Heart right ventricle (tissue), 16 donors: ENCODE measurements around the gene FAM177A1. TPM values are rescaled to one million over a fixed set of nuclear protein-coding genes. Genes with fewer than 3 reads are reported as not detected.

ENCODE experiments used
- ATAC-seq, 8 donors: fragments of 200-7000 bp; cut with Tn5 transposase; one replicate each; pipeline ENCODE4 v1.9.1; 2020; ENCODE audit warnings: mild to moderate bottlenecking in 8 of 8, moderate library complexity in 8 of 8, moderate number of reproducible peaks in 1 of 8
- DNase-seq, 2 donors: peaks; one replicate each; pipeline ENCODE4 v3.0.0-alpha.2; 2020
- H3K27ac ChIP-seq, 10 donors: fragments of 200-600 bp; sonication (generic) in 2 of 10; one replicate each; pipeline versions ENCODE4 v1.5.0 to v1.8.0; 2020 to 2022; ENCODE audit warnings: mild to moderate bottlenecking in 3 of 10
- H3K27me3 ChIP-seq, 7 donors: fragments of 200-600 bp; one replicate each; pipeline ENCODE4 v1.8.0; 2021 to 2022; ENCODE audit warnings: mild to moderate bottlenecking in 2 of 7
- H3K36me3 ChIP-seq, 9 donors: fragments of 200-600 bp; sonication (generic) in 1 of 9; one replicate each; pipeline versions ENCODE4 v1.5.0 to v1.8.0; 2020 to 2022; ENCODE audit warnings: mild to moderate bottlenecking in 2 of 9
- H3K4me1 ChIP-seq, 9 donors: fragments of 200-600 bp; sonication (generic) in 1 of 9; one replicate each; pipeline versions ENCODE4 v1.5.0 to v1.8.0; 2020 to 2022; ENCODE audit warnings: mild to moderate bottlenecking in 4 of 9
- H3K4me3 ChIP-seq, 10 donors: fragments of 200-600 bp; sonication (generic) in 2 of 10; one replicate each; pipeline versions ENCODE4 v1.5.0 to v1.8.0; 2020 to 2022; ENCODE audit warnings: mild to moderate bottlenecking in 7 of 10, moderate library complexity in 2 of 10
- H3K9me3 ChIP-seq, 11 donors: fragments of 200-600 bp in 10 of 11; sonication (generic) in 2 of 11; one replicate each; pipeline versions ENCODE4 v1.5.0 to v1.8.0; 2013 to 2022; ENCODE audit warnings: mild to moderate bottlenecking in 2 of 11, control low read depth in 1 of 11, moderate library complexity in 1 of 11
- WGBS, 2 donors: extraction: QIAGEN DNeasy Blood & Tissue Kit; methylation state at CpG; one replicate each; pipeline ENCODE4 v1.1.7; 2013; ENCODE audit warnings: inconsistent platforms in 1 of 2; 5-methylcytosine and 5-hydroxymethylcytosine counted together
- intact Hi-C, 10 donors: fragments of 100-400 bp; cut with DNase I; formaldehyde crosslinking; loops; one replicate each; pipeline versions ENCODE4 v1.11.1 to v1.14.2; 2022
- polyA plus RNA-seq, 2 donors: library from polyadenylated mRNA; stranded (reverse); fragments of 200-250 nt; gene quantifications; one replicate each; pipeline ENCODE4 v1.2.3, GENCODE V29; 2013
- total RNA-seq, 10 donors: library from RNA; stranded (reverse); fragmentation: NEBNext Ultra II Directional in 3 of 10; extraction: Animal tissue kit (Norgen Biotek cat#: 25700) in 3 of 10; gene quantifications; one replicate each; pipeline versions ENCODE4 v1.2.1 to v1.2.4, GENCODE V29; 2021 to 2023
- TF ChIP-seq, protein P1 (sequence below), 9 donors: fragments of 200-600 bp; sonication (generic) in 2 of 9; IDR thresholded peaks; one replicate each; pipeline versions ENCODE4 v1.5.0 to v1.8.0; 2021 to 2022; ENCODE audit warnings: antibody characterized with exemption in 9 of 9, mild to moderate bottlenecking in 5 of 9, moderate library complexity in 1 of 9
- donor health status: Arrhythmogenic right ventricular cardiomyopathy.
- donor health status: ischemic (EF 13 %, LVEDD 7.1; RV severe dilation, severe dysfunction).
- donor health status: healthy with polysubstance abuse.
- donor health status: DM: no; HTN: yes; CAD: no.
- donor health status: DM: no; HTN: no; CAD: no.
- donor health status: ischemic (EF 25% LVEDD 6.9; RV normal size, moderate dysfunction).
- donor health status: ischemic (EF 25% LVEDD 5.7; RV mildly dilated, moderate dysfunction).
- donor health status: healthy.
- donor health status: DM: yes; HTN: yes; CAD: no.
- donor health status: Ischemic cardiomyopathy.
- donor health status: ischemic (EF 35%, LVEDD 5.7; RV mildly dilated, moderate dysfunction).
- donor health status: nonischemic (EF 11% LVEDD 7.7; RV severe dilation, severe dysfunction).
- donor health status: DM: yes; HTN: yes; CAD: no.
- donor health status: PGD.
- donor health status: ischemic (EF 29% LVEDD 5.4; RV normal size, mild dysfunction).
- donor health status: nonischemic (EF 23%, LVEDD 6.1; RV moderate dilation, normal function).

FAM177A1 gene
- total and polyA plus RNA-seq, 12 donors: 45.9 to 122 (median 98.1) TPM

DNA sequence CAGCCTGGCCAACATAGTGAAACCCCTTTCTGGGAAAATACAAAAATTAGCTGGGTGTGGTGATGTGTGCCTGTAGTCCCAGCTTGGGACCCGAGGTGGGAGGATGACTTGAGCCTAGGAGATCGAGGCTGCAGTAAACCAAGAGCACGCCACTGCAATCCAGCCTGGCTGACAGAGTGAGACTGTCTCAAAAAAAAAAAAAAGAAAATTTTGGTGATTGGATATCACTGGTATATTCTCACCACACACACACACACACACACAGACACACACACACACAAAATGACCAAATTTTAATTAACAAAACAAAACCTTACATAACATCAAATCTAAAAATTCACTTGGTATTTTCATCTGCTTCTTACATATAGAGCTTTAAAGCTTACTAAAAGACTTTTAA is 3.4 kb upstream of the FAM177A1 start:
- ATAC-seq: no peak
- Histone ChIP-seq H3K36me3 (no peaks in the 10 kb centered on the region), H3K27ac (no peak overlapping the region), H3K27me3 (no peaks in the 10 kb centered on the region), H3K9me3 (no peaks in the 10 kb centered on the region), H3K4me3 (no peak overlapping the region), H3K4me1 (peaks cover 0 to 19% (median 16%) of the 10 kb centered on the region in 9 donors)
- 83 to 91% methylated on average over 3 of the region's 3 CpGs for WGBS, 2 donors
- intact Hi-C loops: loop anchor here in 5 of 10 donors (5.0 to 10.0 kb wide), 4 partner anchors 72 to 372 kb away; partner anchors contain the start of gene BAZ1A (in 1 of the 5)
- no peak for DNase-seq
- TF ChIP-seq, protein P1, sequence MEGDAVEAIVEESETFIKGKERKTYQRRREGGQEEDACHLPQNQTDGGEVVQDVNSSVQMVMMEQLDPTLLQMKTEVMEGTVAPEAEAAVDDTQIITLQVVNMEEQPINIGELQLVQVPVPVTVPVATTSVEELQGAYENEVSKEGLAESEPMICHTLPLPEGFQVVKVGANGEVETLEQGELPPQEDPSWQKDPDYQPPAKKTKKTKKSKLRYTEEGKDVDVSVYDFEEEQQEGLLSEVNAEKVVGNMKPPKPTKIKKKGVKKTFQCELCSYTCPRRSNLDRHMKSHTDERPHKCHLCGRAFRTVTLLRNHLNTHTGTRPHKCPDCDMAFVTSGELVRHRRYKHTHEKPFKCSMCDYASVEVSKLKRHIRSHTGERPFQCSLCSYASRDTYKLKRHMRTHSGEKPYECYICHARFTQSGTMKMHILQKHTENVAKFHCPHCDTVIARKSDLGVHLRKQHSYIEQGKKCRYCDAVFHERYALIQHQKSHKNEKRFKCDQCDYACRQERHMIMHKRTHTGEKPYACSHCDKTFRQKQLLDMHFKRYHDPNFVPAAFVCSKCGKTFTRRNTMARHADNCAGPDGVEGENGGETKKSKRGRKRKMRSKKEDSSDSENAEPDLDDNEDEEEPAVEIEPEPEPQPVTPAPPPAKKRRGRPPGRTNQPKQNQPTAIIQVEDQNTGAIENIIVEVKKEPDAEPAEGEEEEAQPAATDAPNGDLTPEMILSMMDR (IDR thresholded peaks at IDR 0.05): no peak

DNA sequence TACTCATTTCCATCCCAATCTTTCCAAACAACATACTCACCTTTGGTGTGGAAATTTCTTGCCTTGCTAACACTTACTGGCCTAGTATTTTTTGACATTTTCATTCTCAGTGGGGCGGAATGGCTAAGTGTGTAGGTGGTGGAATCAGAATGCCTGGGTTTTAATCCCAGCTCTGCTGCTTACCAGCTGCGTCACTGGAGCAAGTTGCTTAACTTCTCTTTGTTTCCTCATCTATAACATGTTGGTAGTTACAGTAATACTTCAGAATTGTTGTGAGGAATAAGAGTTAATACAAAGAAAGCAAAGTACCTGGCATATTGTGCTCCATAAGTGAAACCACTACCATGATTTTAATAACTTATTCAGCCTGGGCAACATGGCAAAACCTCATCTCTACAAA is 3.0 kb upstream of the FAM177A1 start:
- no peaks in the 10 kb centered on the region for H3K27me3 ChIP-seq
- H3K4me1 ChIP-seq: peaks cover 0 to 23% (median 20%) of the 10 kb centered on the region in 9 donors
- ATAC-seq (no peak), DNase-seq (no peak)
- no peak overlapping the region for H3K4me3 ChIP-seq
- WGBS, 2 donors: 97 to 99% methylated on average over 2 of the region's 2 CpGs
- TF ChIP-seq, protein P1 (IDR thresholded peaks at IDR 0.05): no peak
- H3K9me3 ChIP-seq: no peaks in the 10 kb centered on the region
- intact Hi-C loops: loop anchor here in 5 of 10 donors (5.0 to 10.0 kb wide), 4 partner anchors 72 to 372 kb away; partner anchors contain the start of gene BAZ1A (in 1 of the 5)
- H3K36me3 ChIP-seq: no peaks in the 10 kb centered on the region
- peak overlapping the region in 1 of 10 donors; percentile 3 for H3K27ac ChIP-seq

DNA sequence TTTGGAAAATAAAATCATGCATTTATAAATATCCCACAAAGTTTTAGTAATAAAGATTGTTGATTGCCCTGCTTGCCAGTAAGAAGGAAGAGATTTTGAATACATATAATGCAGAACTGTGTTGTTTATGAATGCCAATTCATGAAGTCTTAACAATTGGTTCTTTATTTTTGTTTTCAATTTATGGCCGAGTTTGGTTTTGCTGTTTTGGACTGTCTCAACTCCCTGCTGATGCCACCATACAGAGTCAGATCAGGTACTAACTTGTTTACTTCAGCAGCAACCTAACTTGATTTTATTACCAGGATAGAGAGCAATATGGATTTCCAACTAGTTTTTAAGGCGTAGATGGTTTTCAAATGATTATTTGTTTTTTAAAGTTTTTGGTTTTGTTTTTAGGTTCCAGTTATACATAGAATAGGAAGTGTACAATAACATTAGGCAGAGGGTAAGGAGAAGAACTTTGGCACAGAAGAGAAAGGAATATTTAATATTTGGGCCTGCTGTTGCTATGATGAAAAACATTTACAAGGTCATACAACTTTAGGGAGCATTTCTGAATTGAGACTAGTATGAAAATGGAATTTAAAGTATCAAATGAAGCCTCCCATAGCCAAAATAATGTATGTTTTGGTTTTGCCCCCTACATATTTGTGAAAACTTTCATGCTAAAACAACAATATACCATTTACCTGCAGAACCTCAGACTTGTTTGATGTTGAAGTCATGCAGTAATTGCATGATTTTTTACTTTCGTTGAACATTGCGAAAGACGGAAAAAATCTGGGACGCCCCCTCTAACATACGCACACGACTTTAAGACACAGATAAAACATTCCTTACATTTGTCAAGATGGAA is 904 bp upstream of the FAM177A1 start:
- intact Hi-C loops: loop anchor here in 7 of 10 donors (5.0 to 10.0 kb wide), 7 partner anchors 63 to 370 kb away; partner anchors contain the start of genes PPP2R3C (in 3 of the 7), PRORP (in 3 of the 7), BAZ1A (in 1 of the 7) and NFKBIA (in 1 of the 7)

DNA sequence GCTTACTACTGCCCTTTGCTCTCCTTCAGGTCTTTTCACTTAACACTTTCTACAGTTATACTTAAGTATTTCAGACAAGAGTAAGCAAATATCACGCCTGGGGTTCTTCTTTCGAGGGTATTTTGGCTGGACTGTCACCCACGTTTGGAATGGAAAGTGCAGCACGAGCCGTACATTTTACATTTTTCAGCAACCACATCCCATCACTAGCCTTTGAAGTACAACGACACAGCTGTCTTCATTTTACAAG is 349 bp upstream of the FAM177A1 start:
- no peaks in the 10 kb centered on the region for H3K27me3 ChIP-seq
- peak in 1 of 8 donors; percentile 1 for ATAC-seq
- H3K36me3 ChIP-seq: peaks cover 0 to 21% (median 5%) of the 10 kb centered on the region in 9 donors
- H3K27ac ChIP-seq: peak overlapping the region; percentile 89 to 99 (median 96)
- no peak for DNase-seq
- TF ChIP-seq, protein P1 (IDR thresholded peaks at IDR 0.05): no peak
- no peaks in the 10 kb centered on the region for H3K9me3 ChIP-seq
- intact Hi-C loops: loop anchor here in 7 of 10 donors (2.0 to 10.0 kb wide), 8 partner anchors 63 to 369 kb away; partner anchors contain the start of genes PPP2R3C (in 4 of the 7), PRORP (in 3 of the 7), SRP54 (in 3 of the 7) and BAZ1A (in 1 of the 7)
- peak overlapping the region; percentile 66 to 96 (median 81) for H3K4me3 ChIP-seq
- peaks cover 3 to 49% (median 29%) of the 10 kb centered on the region in 9 donors for H3K4me1 ChIP-seq
- 0 to 1% methylated on average over 6 of the region's 6 CpGs for WGBS, 2 donors

More for the DNA sequence above, 904 bp upstream of the FAM177A1 start:
- no peaks in the 10 kb centered on the region for H3K27me3 ChIP-seq
- TF ChIP-seq, protein P1 (IDR thresholded peaks at IDR 0.05): no peak
- H3K36me3 ChIP-seq: peaks cover 0 to 18% (median 3%) of the 10 kb centered on the region in 9 donors
- no peak for DNase-seq
- H3K27ac ChIP-seq: peak overlapping the region; percentile 89 to 99 (median 96)
- 22 to 29% methylated on average over 8 of the region's 8 CpGs for WGBS, 2 donors
- H3K4me3 ChIP-seq: peak overlapping the region; percentile 66 to 96 (median 81)
- ATAC-seq: no peak
- no peaks in the 10 kb centered on the region for H3K9me3 ChIP-seq
- H3K4me1 ChIP-seq: peaks cover 0 to 43% (median 29%) of the 10 kb centered on the region in 9 donors
